ENCODE measurements around the gene NOP16.

The NOP16 gene

DNA sequence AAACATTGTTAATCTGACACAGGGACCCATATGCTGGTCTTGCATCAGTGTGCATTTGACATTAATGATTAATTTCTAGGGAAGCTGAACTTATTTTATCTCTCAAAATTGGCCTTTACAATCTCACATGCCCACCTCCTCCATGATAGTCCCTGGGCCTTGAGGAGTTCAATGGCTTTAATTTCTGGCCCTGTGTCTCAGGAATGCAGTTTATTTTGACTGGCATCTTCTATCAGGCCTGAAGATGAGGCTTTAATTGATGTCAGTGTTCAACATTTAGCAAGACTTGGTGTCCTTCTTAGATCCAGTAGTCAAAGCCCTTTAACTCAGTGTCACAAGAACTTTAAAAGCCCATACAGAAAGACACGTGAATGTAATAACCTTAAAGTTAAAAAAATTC is 38.5 kb upstream of the NOP16 start:
- DNase-seq, result no peak
- Mint-ChIP-seq H3K4me3 (no peak overlapping the region), H3K27me3 (ENCODE audit: low read depth, poor library complexity) (peaks cover 19% of the 10 kb centered on the region), H3K27ac (no peak overlapping the region), H3K9me3 (peaks cover 43% of the 10 kb centered on the region), H3K36me3 (ENCODE audit: low read depth) (no peaks in the 10 kb centered on the region), H3K4me1 (no peaks in the 10 kb centered on the region)
- no peak for TF ChIP-seq CTCF (IDR thresholded peaks at IDR 0.05)

DNA sequence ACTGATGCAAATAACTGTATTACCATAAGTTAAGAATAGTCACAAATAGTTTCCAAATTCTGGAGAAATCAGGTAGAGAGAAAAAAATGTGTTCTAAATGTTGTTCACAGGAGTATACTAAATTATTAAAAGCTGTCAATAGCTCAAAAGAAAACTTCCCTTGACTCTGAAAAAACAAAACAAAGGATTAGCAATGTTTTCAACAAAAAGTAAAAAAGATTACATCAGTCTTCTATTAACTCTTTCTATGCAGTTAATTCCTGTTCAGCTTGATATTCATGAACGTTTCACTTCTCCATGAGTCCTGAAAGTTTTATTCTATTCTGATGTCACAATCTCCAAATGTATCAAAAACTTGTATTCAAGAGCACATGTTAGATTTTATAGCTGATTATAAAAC is 37.4 kb upstream of the NOP16 start:
- no peaks in the 10 kb centered on the region for H3K36me3 Mint-ChIP-seq (ENCODE audit: low read depth)

DNA sequence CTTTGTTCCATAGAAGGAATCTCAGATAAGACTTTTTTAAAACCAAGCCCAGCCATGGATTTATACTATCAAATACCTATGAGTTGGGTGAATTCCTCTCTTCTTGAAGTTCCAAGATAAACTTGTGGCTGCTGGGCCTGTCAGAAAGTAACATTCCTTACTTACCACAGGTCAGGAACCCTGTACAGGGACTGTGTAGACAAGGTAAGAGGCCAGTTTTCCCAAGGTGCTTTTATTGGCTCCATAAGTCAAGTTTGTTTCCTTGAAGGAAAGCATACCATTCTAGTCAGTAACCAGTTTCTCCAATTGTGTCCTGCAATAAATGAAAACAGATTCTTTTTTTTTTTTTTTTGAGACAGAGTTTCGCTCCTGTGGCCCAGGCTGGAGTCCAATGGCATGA is 36.7 kb upstream of the NOP16 start:
- peaks cover 14% of the 10 kb centered on the region for H3K27me3 Mint-ChIP-seq (ENCODE audit: low read depth, poor library complexity)
- no peaks in the 10 kb centered on the region for H3K36me3 Mint-ChIP-seq (ENCODE audit: low read depth)
- DNase-seq, result no peak
- H3K4me1 Mint-ChIP-seq, result no peaks in the 10 kb centered on the region
- TF ChIP-seq CTCF (IDR thresholded peaks at IDR 0.05), result no peak
- no peak overlapping the region for H3K27ac Mint-ChIP-seq
- H3K4me3 Mint-ChIP-seq, result no peak overlapping the region
- peaks cover 52% of the 10 kb centered on the region for H3K9me3 Mint-ChIP-seq

More for the DNA sequence above, 37.4 kb upstream of the NOP16 start:
- no peak for TF ChIP-seq CTCF (IDR thresholded peaks at IDR 0.05)
- Mint-ChIP-seq H3K4me3 (no peak overlapping the region), H3K27me3 (ENCODE audit: low read depth, poor library complexity) (peaks cover 18% of the 10 kb centered on the region), H3K27ac (no peak overlapping the region), H3K4me1 (no peaks in the 10 kb centered on the region), H3K9me3 (peaks cover 46% of the 10 kb centered on the region)
- DNase-seq, result no peak

DNA sequence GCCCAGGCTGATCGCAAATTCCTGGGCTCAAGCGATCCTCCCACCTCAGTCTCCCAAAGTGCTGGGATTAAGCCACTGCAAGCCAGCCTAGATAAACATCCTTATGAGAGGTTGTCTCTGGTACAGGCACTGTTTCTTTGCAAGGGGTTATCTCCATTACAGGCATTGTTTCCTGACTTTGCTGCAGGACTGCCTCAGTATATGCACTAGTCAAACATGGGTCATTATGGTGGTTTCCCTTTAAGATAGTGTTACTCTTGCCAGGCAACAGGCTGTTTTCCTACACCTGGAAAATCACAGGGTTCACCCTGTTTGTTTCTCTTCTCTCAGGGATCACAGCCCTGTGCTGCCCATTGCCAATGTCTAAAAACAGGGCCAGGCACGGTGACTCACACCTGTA is 35.8 kb upstream of the NOP16 start:
- no peak for DNase-seq
- H3K9me3 Mint-ChIP-seq, result peaks cover 55% of the 10 kb centered on the region
- no peak overlapping the region for H3K4me3 Mint-ChIP-seq
- H3K36me3 Mint-ChIP-seq (ENCODE audit: low read depth), result no peaks in the 10 kb centered on the region
- H3K27ac Mint-ChIP-seq, result no peak overlapping the region
- peaks cover 18% of the 10 kb centered on the region for H3K27me3 Mint-ChIP-seq (ENCODE audit: low read depth, poor library complexity)
- no peaks in the 10 kb centered on the region for H3K4me1 Mint-ChIP-seq
- no peak for TF ChIP-seq CTCF (IDR thresholded peaks at IDR 0.05)

DNA sequence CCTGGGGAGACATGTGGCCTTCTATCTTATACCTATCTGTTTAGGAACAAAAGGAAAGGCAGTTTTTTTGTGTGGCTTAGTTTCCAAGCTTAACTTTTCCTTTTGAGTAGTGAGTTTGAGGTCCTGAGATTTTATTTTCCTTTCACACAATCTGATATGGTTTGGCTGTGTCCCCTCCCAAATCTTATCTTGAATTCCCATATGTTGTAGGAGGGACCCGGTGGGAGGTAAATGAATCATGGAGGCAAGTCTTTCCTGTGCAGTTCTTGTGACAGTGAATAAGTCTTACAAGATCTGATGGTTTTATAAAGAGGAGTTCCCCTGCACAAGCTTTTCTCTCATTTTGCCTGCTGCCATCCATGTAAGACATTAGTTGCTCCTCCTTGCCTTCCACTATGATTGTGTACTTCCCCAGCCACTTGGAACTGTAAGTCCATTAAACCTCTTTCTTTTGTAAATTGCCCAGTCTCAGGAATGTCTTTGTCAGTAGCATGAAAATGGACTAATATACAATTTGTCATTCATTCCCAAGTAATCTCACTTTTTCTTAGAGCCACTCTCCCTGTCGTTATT is 32.7 kb upstream of the NOP16 start:
- H3K36me3 Mint-ChIP-seq (ENCODE audit: low read depth), result no peaks in the 10 kb centered on the region
- H3K4me3 Mint-ChIP-seq, result no peak overlapping the region
- H3K27me3 Mint-ChIP-seq (ENCODE audit: low read depth, poor library complexity), result peaks cover 25% of the 10 kb centered on the region
- peaks cover 5% of the 10 kb centered on the region for H3K4me1 Mint-ChIP-seq
- H3K27ac Mint-ChIP-seq, result no peak overlapping the region
- peaks cover 51% of the 10 kb centered on the region for H3K9me3 Mint-ChIP-seq
- no peak for TF ChIP-seq CTCF (IDR thresholded peaks at IDR 0.05)
- no peak for DNase-seq

DNA sequence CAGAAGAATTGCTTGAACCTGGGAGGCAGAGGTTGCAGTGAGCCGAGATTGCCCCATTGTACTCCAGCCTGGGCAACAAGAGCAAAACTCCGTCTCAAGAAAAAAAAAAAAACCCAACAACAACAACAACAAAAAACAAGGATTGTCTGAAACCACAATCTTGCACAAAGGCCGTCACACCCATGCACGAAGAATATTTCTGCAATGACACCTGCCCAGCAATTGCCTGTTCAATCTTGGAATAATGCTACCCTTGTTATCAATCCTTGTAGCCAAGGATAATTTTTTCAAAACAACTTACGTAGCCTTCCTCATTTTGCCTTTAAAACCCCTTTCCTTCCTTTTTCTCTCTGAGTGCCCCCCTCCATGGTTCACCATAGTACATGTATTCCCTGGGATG is 31.7 kb upstream of the NOP16 start:
- H3K9me3 Mint-ChIP-seq, result peaks cover 41% of the 10 kb centered on the region
- no peak overlapping the region for H3K4me3 Mint-ChIP-seq
- DNase-seq, result no peak
- peaks cover 25% of the 10 kb centered on the region for H3K27me3 Mint-ChIP-seq (ENCODE audit: low read depth, poor library complexity)
- no peak overlapping the region for H3K27ac Mint-ChIP-seq
- H3K36me3 Mint-ChIP-seq (ENCODE audit: low read depth), result no peaks in the 10 kb centered on the region
- peaks cover 5% of the 10 kb centered on the region for H3K4me1 Mint-ChIP-seq
- no peak for TF ChIP-seq CTCF (IDR thresholded peaks at IDR 0.05)
